Lower leg skin (tissue), 4 donors: ENCODE results near the gene ARF1. TPM values are rescaled to one million over a fixed set of nuclear protein-coding genes. Genes with fewer than 3 reads are reported as not detected.

Source experiments
- DNase-seq, 2 donors: peaks; one replicate each; pipeline ENCODE4 v3.0.0-alpha.2; 2019; ENCODE audit warnings: low spot score in 2 of 2
- H3K4me3 ChIP-seq: fragments of 200-600 bp; sonication (generic); 2 replicates; pipeline ENCODE4 v1.5.1; 2017; ENCODE audit warnings: mild to moderate bottlenecking, low read depth; ENCODE audit not compliant: poor library complexity, severe bottlenecking
- CTCF ChIP-seq, 3 donors: fragments of 450-650 bp; IDR thresholded peaks; one replicate each; pipeline ENCODE4 v1.5.1; 2016; ENCODE audit warnings: antibody characterized with exemption in 3 of 3, mild to moderate bottlenecking in 3 of 3, moderate library complexity in 2 of 3
- POLR2A ChIP-seq, 2 donors: fragments of 450-650 bp; IDR thresholded peaks; one replicate each; pipeline ENCODE4 v1.6.1; 2016 to 2017; ENCODE audit warnings: antibody characterized with exemption in 2 of 2, mild to moderate bottlenecking in 1 of 2, moderate library complexity in 1 of 2
- WGBS, 2 donors: methylation state at CpG; one replicate each; pipeline ENCODE4 v1.1.5; 2018; 5-methylcytosine and 5-hydroxymethylcytosine counted together
- intact Hi-C: fragments of 100-400 bp; cut with DNase I; formaldehyde crosslinking; loops from one replicate; pipeline ENCODE4 v1.15.0; 2023; ENCODE audit warnings: low total_unique reads
- total RNA-seq, 4 donors: library from RNA; depleted of rRNA; stranded (reverse); fragments of >200 nt; gene quantifications; one replicate each; pipeline ENCODE4 v1.1.0, GENCODE V29; 2016

ARF1 gene
- total RNA-seq, 4 donors from 2014 or later: 242 to 326 (median 317) TPM

GRCh38 chr1:228070851-228071250, 11.7 kb upstream of the ARF1 start:
- WGBS, 2 donors: 67 to 72% methylated on average over 3 of the region's 3 CpGs
- DNase-seq: no peak
- no peak for TF ChIP-seq CTCF (IDR thresholded peaks at IDR 0.05)
- no peak for TF ChIP-seq POLR2A (IDR thresholded peaks at IDR 0.05)
- intact Hi-C loops: no loop called here
- no peak overlapping the region for H3K4me3 ChIP-seq

- 62 to 64% methylated on average over 7 of the region's 7 CpGs for WGBS, 2 donors
- intact Hi-C loops: no loop called here
- peak in 1 of 2 donors; percentile 72 for DNase-seq
- TF ChIP-seq CTCF (IDR thresholded peaks at IDR 0.05) (no peak), POLR2A (IDR thresholded peaks at IDR 0.05) (no peak)
- no peak overlapping the region for H3K4me3 ChIP-seq
Observed at GRCh38 chr1:228071839-228072657, 10.5 kb upstream of the ARF1 start.

- no peak overlapping the region for H3K4me3 ChIP-seq
- intact Hi-C loops: no loop called here
- DNase-seq: peak in 1 of 2 donors; percentile 75
- TF ChIP-seq CTCF (IDR thresholded peaks at IDR 0.05) (no peak), POLR2A (IDR thresholded peaks at IDR 0.05) (no peak)
- 39 to 60% methylated on average over 3 of the region's 5 CpGs for WGBS, 2 donors
Observed at GRCh38 chr1:228072658-228073043, 9.9 kb upstream of the ARF1 start.

GRCh38 chr1:228073061-228073856, 9.2 kb upstream of the ARF1 start:
- DNase-seq: peak in 1 of 2 donors; percentile 74
- no peak overlapping the region for H3K4me3 ChIP-seq
- TF ChIP-seq POLR2A (IDR thresholded peaks at IDR 0.05) (no peak), CTCF (IDR thresholded peaks at IDR 0.05) (no peak)
- WGBS, 2 donors: 59 to 62% methylated on average over 22 to 23 of the region's 23 CpGs
- intact Hi-C loops: no loop called here

- intact Hi-C loops: no loop called here
- peak in 1 of 2 donors; percentile 75 for DNase-seq
- no peak overlapping the region for H3K4me3 ChIP-seq
- TF ChIP-seq POLR2A (IDR thresholded peaks at IDR 0.05) (no peak), CTCF (IDR thresholded peaks at IDR 0.05) (no peak)
- WGBS, 2 donors: 45 to 49% methylated on average over 16 of the region's 16 CpGs
Observed at GRCh38 chr1:228073857-228074545, 8.5 kb upstream of the ARF1 start.
